ENCODE measurements around the gene PIPOX. TPM values are rescaled to one million over a fixed set of nuclear protein-coding genes. Genes with fewer than 3 reads are reported as not detected.

PIPOX gene
- total and polyA plus RNA-seq, 8 donors = 0.55 to 2.9 (median 0.88) TPM

DNA sequence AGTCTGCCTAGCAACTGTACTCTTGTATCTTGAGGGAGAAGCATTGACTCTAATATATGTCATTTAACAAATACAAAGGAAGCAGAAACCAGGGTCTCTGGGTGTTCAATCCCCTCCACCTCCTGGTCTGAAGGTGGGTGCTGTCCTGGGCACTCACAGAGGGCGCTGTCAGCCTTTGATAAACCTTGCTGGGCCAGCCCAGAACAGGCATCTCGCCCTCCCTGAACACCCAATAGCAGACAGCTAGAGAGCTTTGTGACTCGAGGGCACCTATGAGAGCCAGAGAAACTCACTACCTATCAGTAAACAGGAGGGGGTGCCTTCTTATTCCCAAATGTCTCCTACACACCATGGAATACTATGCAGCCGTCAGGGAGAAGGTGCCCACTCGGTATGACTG lies 6.4 kb upstream of the PIPOX start:
- FAIRE-seq (no peak), ATAC-seq (no peak)
- intact Hi-C loops (cut with DNase I) = no loop called here

DNA sequence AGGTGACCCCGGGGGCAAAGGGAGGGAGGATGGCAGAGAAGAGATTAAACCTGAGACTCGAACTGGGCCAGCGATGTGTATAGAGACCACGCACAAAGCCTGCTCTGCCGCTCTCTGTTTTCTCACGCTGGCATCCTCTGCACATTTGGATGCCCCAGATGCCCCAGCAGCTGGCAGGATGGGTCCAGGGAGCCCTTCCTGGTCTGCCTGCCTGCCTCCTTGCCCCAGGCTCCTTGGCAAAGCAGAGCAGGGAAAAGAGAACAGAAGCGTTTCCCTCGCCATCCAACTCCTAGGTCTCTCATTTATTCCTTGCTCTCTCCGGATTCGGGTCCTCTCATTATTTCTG lies 5.2 kb upstream of the PIPOX start:
- intact Hi-C loops (cut with DNase I) = no loop called here
- H3K4me3 ChIP-seq = no peak overlapping the region
- TF ChIP-seq, protein P1, sequence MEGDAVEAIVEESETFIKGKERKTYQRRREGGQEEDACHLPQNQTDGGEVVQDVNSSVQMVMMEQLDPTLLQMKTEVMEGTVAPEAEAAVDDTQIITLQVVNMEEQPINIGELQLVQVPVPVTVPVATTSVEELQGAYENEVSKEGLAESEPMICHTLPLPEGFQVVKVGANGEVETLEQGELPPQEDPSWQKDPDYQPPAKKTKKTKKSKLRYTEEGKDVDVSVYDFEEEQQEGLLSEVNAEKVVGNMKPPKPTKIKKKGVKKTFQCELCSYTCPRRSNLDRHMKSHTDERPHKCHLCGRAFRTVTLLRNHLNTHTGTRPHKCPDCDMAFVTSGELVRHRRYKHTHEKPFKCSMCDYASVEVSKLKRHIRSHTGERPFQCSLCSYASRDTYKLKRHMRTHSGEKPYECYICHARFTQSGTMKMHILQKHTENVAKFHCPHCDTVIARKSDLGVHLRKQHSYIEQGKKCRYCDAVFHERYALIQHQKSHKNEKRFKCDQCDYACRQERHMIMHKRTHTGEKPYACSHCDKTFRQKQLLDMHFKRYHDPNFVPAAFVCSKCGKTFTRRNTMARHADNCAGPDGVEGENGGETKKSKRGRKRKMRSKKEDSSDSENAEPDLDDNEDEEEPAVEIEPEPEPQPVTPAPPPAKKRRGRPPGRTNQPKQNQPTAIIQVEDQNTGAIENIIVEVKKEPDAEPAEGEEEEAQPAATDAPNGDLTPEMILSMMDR (IDR thresholded peaks at IDR 0.05) = no peak

More for the DNA sequence above, 6.4 kb upstream of the PIPOX start:
- Histone ChIP-seq H3K27ac (no peak overlapping the region), H3K9me3 (no peaks in the 10 kb centered on the region), H3K4me3 (no peak overlapping the region), H3K36me3 (no peaks in the 10 kb centered on the region), H3K4me1 (no peaks in the 10 kb centered on the region), H3K27me3 (no peaks in the 10 kb centered on the region)
- DNase-seq = no peak
- TF ChIP-seq, protein P1 (IDR thresholded peaks at IDR 0.05) = no peak
- WGBS, 2 donors = 64 to 75% methylated on average over 5 of the region's 5 CpGs

DNA sequence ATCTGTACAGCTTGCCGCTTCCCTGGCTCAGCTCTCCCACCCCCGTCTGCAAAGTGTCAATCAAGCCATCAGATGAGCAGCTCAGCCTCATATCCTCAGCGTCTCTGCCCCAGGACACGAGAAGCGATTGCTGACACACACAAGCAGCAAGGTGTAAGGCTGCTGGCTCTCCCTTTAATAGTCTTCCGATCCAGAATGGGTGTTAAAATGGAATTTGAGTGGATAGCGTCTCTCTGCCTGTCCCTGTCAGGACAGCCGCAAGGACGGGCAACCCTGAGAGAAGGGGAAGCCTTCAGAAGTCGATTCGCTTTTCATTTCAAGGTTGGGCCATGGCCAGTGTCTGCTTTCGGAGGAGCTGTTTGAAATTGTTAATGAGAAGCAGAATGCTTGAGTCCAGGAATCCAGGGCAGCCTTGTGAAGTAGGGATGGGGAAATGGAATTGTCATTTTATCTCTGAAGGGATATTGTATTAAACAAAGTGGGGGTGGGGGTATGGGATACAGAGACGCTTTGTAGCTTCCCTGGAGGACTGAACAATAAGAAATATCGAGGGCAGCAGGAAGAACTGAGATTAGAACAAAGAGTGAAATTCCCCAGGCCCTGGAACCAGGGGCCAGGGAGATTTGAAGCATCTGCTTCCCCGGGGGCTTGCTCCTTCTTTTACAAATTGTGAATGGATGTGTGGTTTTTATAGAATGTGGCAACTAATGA lies 4.7 kb upstream of the PIPOX start:
- H3K9me3 ChIP-seq = no peaks in the 10 kb centered on the region
- H3K27me3 ChIP-seq = no peaks in the 10 kb centered on the region
- no peak overlapping the region for H3K4me3 ChIP-seq
- no peak for FAIRE-seq
- WGBS, 2 donors = 37 to 39% methylated on average over 15 of the region's 15 CpGs
- TF ChIP-seq, protein P1 (IDR thresholded peaks at IDR 0.05) = no peak
- peaks cover 0 to 6% (median 5%) of the 10 kb centered on the region in 3 donors for H3K4me1 ChIP-seq
- intact Hi-C loops (cut with DNase I) = no loop called here
- ATAC-seq = no peak
- no peaks in the 10 kb centered on the region for H3K36me3 ChIP-seq
- no peak overlapping the region for H3K27ac ChIP-seq
- DNase-seq = no peak

More for the DNA sequence above, 5.2 kb upstream of the PIPOX start:
- DNase-seq (no peak), FAIRE-seq (no peak), ATAC-seq (no peak)
- Histone ChIP-seq H3K36me3 (no peaks in the 10 kb centered on the region), H3K4me1 (peaks cover 0 to 2% (median under 1%) of the 10 kb centered on the region in 3 donors), H3K27ac (no peak overlapping the region), H3K9me3 (no peaks in the 10 kb centered on the region), H3K27me3 (no peaks in the 10 kb centered on the region)
- WGBS, 2 donors = 64 to 67% methylated on average over 10 of the region's 10 CpGs

DNA sequence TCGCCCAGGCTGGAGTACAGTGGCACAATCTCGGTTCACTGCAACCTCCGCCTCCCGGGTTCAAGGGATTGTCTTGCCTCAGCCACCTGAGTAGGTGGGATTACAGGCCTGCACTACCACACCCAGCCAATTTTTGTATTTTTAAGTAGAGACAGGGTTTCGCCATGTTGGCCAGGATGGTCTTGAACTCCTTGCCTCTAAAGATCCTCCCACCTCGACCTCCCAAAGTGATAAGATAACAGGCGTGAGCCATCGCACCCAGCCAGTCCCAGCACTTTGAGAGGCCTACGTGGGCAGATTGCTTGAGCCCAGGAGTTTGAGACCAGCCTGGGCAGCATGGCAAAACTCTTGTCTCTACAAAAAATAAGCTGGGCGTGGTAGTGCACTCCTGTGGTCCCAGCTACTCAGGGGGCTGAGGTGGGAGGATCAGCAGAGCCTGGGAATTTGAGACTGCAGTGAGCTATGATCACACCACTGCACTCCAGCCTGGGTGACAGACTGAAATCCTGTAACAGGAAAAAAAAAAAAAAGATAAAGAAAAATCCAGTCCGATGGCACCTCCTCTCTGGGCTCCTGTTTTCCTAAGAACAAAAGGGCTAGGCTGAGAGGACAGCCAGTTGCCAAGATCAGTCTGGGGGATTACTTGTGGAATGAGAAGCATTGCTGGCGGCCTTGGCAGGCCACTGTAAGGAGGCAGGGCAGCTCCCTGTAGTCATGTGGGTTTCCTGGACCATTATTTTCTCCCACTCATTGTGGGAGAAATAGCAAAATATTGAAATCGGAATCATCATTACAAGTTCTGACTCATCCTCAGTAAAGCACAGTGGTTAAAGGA lies 3.0 kb upstream of the PIPOX start:
- intact Hi-C loops (cut with DNase I) = loop anchor here in 1 of 3 donors (10.0 kb wide), 1 partner anchor 65 kb away; no protein-coding TSS in a partner anchor
- no peaks in the 10 kb centered on the region for H3K27me3 ChIP-seq
- no peak overlapping the region for H3K27ac ChIP-seq
- no peak for FAIRE-seq
- H3K4me1 ChIP-seq = peaks cover 0 to 6% (median 5%) of the 10 kb centered on the region in 3 donors
- H3K9me3 ChIP-seq = no peaks in the 10 kb centered on the region
- TF ChIP-seq, protein P1 (IDR thresholded peaks at IDR 0.05) = no peak
- H3K4me3 ChIP-seq = no peak overlapping the region
- no peak for DNase-seq
- H3K36me3 ChIP-seq = no peaks in the 10 kb centered on the region
- 82 to 87% methylated on average over 13 of the region's 13 CpGs for WGBS, 2 donors
- peak in 2 of 4 donors; percentile 12 to 17 for ATAC-seq
